ENCODE results near the gene STK4. TPM values are rescaled to one million over a fixed set of nuclear protein-coding genes. Genes with fewer than 3 reads are reported as not detected.

STK4 gene
- total RNA-seq, 1 donor: 33.7 TPM

DNA sequence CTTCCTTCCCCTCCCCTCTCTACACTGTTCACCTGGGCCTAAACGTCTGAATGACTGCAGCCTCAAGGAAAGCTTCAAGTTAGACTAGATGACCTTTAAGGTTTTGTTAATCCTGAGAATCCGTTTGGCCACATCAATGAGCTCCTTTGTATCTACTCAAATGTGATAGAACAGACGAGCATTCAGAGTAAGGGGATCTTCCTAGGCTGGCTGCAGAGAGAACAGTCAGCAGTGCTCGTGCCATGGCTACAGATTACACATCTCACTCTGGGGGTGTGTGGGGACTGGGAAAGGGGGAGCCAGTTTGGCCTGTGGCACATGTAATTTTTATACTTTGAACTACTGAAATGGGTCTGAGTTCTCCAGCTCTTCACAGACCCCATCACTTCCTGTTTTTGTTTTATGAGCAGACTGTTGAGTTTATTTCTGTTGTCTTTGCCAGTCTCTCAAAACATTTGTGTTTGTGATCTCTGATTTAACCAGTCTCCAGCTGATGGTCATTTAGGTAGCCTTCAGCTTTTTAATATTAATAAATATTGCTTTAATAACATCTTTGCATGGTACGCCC lies 83.7 kb downstream of the STK4 start:
- H3K27me3 ChIP-seq (ENCODE audit: insufficient read depth, low read length): no peaks in the 10 kb centered on the region
- peaks cover 37% of the 10 kb centered on the region for H3K4me1 ChIP-seq (ENCODE audit: insufficient read depth, low read length)
- H4K20me1 ChIP-seq (ENCODE audit: insufficient read depth, low read length): no peaks in the 10 kb centered on the region
- no peaks in the 10 kb centered on the region for H3K9me3 ChIP-seq (ENCODE audit: low read depth, low read length)
- no peak overlapping the region for H3K27ac ChIP-seq (ENCODE audit: low read depth, low read length)
- no peak for DNase-seq (ENCODE audit: insufficient read length, low spot score, missing footprints)
- H3K79me2 ChIP-seq (ENCODE audit: insufficient read depth, low read length): peaks cover 23% of the 10 kb centered on the region
- no peak overlapping the region for H3K4me2 ChIP-seq (ENCODE audit: insufficient read depth, low read length)
- no peaks in the 10 kb centered on the region for H3K36me3 ChIP-seq (ENCODE audit: insufficient read depth, low read length)
- H2AFZ ChIP-seq (ENCODE audit: low read length): no peak overlapping the region
- TF ChIP-seq, protein P1, sequence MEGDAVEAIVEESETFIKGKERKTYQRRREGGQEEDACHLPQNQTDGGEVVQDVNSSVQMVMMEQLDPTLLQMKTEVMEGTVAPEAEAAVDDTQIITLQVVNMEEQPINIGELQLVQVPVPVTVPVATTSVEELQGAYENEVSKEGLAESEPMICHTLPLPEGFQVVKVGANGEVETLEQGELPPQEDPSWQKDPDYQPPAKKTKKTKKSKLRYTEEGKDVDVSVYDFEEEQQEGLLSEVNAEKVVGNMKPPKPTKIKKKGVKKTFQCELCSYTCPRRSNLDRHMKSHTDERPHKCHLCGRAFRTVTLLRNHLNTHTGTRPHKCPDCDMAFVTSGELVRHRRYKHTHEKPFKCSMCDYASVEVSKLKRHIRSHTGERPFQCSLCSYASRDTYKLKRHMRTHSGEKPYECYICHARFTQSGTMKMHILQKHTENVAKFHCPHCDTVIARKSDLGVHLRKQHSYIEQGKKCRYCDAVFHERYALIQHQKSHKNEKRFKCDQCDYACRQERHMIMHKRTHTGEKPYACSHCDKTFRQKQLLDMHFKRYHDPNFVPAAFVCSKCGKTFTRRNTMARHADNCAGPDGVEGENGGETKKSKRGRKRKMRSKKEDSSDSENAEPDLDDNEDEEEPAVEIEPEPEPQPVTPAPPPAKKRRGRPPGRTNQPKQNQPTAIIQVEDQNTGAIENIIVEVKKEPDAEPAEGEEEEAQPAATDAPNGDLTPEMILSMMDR (IDR thresholded peaks at IDR 0.05; ENCODE audit: extremely low read depth, low read depth, low read length): no peak
- H3K4me3 ChIP-seq (ENCODE audit: insufficient read depth, low read length): no peak overlapping the region

DNA sequence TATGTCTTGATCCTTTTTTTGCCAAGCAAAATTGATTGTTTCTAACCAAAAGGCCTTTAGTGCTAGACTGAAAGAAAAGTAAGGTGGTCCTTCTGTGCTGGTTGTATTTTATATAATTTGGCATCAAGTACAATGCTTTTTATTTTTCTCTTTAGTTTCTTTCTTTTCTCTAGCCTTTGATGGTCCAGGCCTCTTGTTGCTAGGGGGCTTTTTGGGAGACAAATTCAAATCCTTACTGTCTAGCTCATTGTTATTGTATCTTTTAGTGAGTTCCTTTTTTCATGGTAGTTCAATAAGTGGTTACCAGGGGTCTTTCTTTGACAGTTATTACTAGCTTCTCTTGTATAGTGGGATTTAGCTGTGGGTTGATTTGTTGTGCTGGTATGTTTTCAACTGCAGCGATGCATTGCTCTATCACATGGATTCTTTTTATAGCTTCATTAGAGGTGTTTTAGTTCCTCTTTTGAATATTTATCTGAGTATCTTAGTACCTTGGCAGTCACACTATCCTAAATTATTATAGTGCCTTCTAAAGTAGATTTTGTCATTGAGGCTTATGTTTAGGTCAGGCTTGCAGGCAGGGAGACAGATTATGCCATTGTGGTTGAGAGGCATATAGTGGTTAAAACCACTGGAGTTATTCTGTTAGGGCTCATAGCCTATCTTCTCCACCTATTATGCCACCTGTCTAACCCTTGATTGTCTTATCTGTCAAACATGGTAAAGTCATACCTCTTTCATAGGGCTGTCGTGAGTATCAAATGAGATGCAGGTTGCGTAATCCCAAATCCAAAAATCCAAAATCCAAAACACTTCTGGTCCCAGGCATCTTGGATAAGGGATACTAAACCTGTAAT lies 85.1 kb downstream of the STK4 start:
- H2AFZ ChIP-seq (ENCODE audit: low read length): no peak overlapping the region
- no peaks in the 10 kb centered on the region for H4K20me1 ChIP-seq (ENCODE audit: insufficient read depth, low read length)
- no peak overlapping the region for H3K4me2 ChIP-seq (ENCODE audit: insufficient read depth, low read length)
- no peaks in the 10 kb centered on the region for H3K9me3 ChIP-seq (ENCODE audit: low read depth, low read length)
- TF ChIP-seq, protein P1 (IDR thresholded peaks at IDR 0.05; ENCODE audit: extremely low read depth, low read depth, low read length): no peak
- no peak for DNase-seq (ENCODE audit: insufficient read length, low spot score, missing footprints)
- H3K79me2 ChIP-seq (ENCODE audit: insufficient read depth, low read length): peaks cover 20% of the 10 kb centered on the region
- H3K27ac ChIP-seq (ENCODE audit: low read depth, low read length): no peak overlapping the region
- H3K27me3 ChIP-seq (ENCODE audit: insufficient read depth, low read length): no peaks in the 10 kb centered on the region
- peaks cover 48% of the 10 kb centered on the region for H3K4me1 ChIP-seq (ENCODE audit: insufficient read depth, low read length)
- H3K36me3 ChIP-seq (ENCODE audit: insufficient read depth, low read length): no peaks in the 10 kb centered on the region
- H3K4me3 ChIP-seq (ENCODE audit: insufficient read depth, low read length): no peak overlapping the region

DNA sequence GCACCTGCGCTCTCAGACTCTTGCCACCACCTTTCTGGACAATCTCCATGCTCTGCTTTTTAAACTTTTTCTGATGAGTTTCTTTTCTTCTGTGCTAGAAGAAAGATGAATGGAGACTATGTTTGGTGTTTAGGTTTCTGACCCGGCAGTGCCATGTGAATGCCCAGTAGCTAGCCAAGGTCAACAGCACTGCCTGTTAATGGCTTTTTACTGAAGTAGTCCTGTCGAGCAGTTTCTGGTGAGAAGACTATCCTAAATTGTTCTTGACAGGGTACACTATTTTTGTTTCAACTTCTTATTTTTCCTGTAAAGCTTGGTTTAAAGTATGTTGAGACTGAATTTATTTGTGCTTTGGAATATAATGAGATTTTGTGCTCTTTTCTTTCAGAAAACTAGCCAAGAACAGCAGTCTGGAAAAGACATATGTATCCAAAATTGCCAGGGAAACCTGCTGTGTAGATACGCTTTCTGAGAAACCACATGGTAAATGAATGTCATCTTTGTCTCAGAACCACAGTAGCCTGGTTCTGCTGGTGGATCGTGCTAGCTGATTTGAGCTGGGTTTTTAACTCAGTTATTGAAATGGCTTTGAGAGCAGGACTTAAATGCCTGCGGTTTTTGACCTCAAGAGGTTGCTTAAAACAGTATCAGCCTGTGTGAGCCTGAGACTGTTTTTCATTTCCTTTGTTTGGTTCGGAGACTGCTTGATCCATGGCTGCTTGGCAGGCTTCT lies 86.6 kb downstream of the STK4 start:
- H3K27me3 ChIP-seq (ENCODE audit: insufficient read depth, low read length): no peaks in the 10 kb centered on the region
- H3K4me3 ChIP-seq (ENCODE audit: insufficient read depth, low read length): peak overlapping the region; percentile 16
- H3K27ac ChIP-seq (ENCODE audit: low read depth, low read length): peak overlapping the region; percentile 78
- peak overlapping the region; percentile 59 for H3K4me2 ChIP-seq (ENCODE audit: insufficient read depth, low read length)
- H3K79me2 ChIP-seq (ENCODE audit: insufficient read depth, low read length): peaks cover 23% of the 10 kb centered on the region
- no peaks in the 10 kb centered on the region for H3K9me3 ChIP-seq (ENCODE audit: low read depth, low read length)
- peaks cover 54% of the 10 kb centered on the region for H3K4me1 ChIP-seq (ENCODE audit: insufficient read depth, low read length)
- TF ChIP-seq, protein P1 (IDR thresholded peaks at IDR 0.05; ENCODE audit: extremely low read depth, low read depth, low read length): no peak
- peak; percentile 84 for DNase-seq (ENCODE audit: insufficient read length, low spot score, missing footprints)
- no peaks in the 10 kb centered on the region for H4K20me1 ChIP-seq (ENCODE audit: insufficient read depth, low read length)
- H2AFZ ChIP-seq (ENCODE audit: low read length): no peak overlapping the region
- peaks cover 5% of the 10 kb centered on the region for H3K36me3 ChIP-seq (ENCODE audit: insufficient read depth, low read length)
